Esophagus muscularis mucosa (tissue), 4 donors: ENCODE results near the gene SPIRE2. TPM values are rescaled to one million over a fixed set of nuclear protein-coding genes. Genes with fewer than 3 reads are reported as not detected.

Experiments
- DNase-seq: peaks from one replicate; pipeline ENCODE4 v3.0.0-alpha.2; 2017; ENCODE audit errors: extremely low spot score
- H3K27ac ChIP-seq, 4 donors: fragments of 200-600 bp; sonication (generic); replicated peaks in 1 of 4; 1 replicate in 3 of 4; 2 replicates in 1 of 4; pipeline ENCODE4 v1.5.1; 2016 to 2019; ENCODE audit warnings: mild to moderate bottlenecking in 1 of 4
- H3K27me3 ChIP-seq, 4 donors: fragments of 200-600 bp; sonication (generic); one replicate each; pipeline versions ENCODE4 v1.5.1 to v1.6.0; 2016 to 2019
- H3K36me3 ChIP-seq, 4 donors: fragments of 200-600 bp; sonication (generic); one replicate each; pipeline ENCODE4 v1.5.1; 2016 to 2019
- H3K4me1 ChIP-seq, 4 donors: fragments of 200-600 bp; sonication (generic); one replicate each; pipeline ENCODE4 v1.5.1; 2016 to 2019
- H3K4me3 ChIP-seq, 4 donors: fragments of 200-600 bp; sonication (generic); 1 replicate in 2 of 4; 2 replicates in 2 of 4; pipeline ENCODE4 v1.5.1; 2016 to 2019; ENCODE audit warnings: mild to moderate bottlenecking in 4 of 4, moderate library complexity in 1 of 4
- H3K9me3 ChIP-seq, 4 donors: fragments of 200-600 bp; sonication (generic); 1 replicate in 3 of 4; 2 replicates in 1 of 4; pipeline ENCODE4 v1.5.1; 2016 to 2019
- EP300 ChIP-seq: sonication (generic); formaldehyde crosslinking; IDR thresholded peaks from one replicate; pipeline ENCODE4 v1.6.1; 2017; ENCODE audit warnings: antibody characterized with exemption
- POLR2A ChIP-seq: fragments of 450-650 bp; IDR thresholded peaks from one replicate; pipeline ENCODE4 v1.6.1; 2017; ENCODE audit warnings: antibody characterized with exemption, moderate library complexity, mild to moderate bottlenecking, low read depth
- POLR2AphosphoS5 ChIP-seq, 2 donors: sonication (generic); formaldehyde crosslinking; IDR thresholded peaks; one replicate each; pipeline ENCODE4 v1.6.1; 2017; ENCODE audit warnings: antibody characterized with exemption in 2 of 2
- WGBS: methylation state at CpG from one replicate; pipeline ENCODE4 v1.1.5; 2018; 5-methylcytosine and 5-hydroxymethylcytosine counted together
- intact Hi-C: fragments of 100-400 bp; cut with DNase I; formaldehyde crosslinking; loops from one replicate; pipeline ENCODE4 v1.15.1; 2023
- total RNA-seq, 4 donors: library from RNA; depleted of rRNA; stranded (reverse); fragments of >200 nt; gene quantifications; one replicate each; pipeline versions ENCODE4 v1.1.0 to v1.2.1, GENCODE V29; 2016
- TF ChIP-seq, protein P1 (sequence below), 3 experiments: fragments of 200-600 bp in 2 of 3; fragments of 450-650 bp in 1 of 3; sonication (generic) in 2 of 3; IDR thresholded peaks; one replicate each; pipeline ENCODE4 v1.5.1; 2017 to 2019; ENCODE audit warnings: antibody characterized with exemption in 3 of 3, mild to moderate bottlenecking in 2 of 3, moderate library complexity in 1 of 3

Gene SPIRE2
- total RNA-seq, 4 donors from 2014 or later = 1.8 to 7.2 (median 4.2) TPM

- no peaks in the 10 kb centered on the region for H3K27me3 ChIP-seq
- TF ChIP-seq, protein P1, sequence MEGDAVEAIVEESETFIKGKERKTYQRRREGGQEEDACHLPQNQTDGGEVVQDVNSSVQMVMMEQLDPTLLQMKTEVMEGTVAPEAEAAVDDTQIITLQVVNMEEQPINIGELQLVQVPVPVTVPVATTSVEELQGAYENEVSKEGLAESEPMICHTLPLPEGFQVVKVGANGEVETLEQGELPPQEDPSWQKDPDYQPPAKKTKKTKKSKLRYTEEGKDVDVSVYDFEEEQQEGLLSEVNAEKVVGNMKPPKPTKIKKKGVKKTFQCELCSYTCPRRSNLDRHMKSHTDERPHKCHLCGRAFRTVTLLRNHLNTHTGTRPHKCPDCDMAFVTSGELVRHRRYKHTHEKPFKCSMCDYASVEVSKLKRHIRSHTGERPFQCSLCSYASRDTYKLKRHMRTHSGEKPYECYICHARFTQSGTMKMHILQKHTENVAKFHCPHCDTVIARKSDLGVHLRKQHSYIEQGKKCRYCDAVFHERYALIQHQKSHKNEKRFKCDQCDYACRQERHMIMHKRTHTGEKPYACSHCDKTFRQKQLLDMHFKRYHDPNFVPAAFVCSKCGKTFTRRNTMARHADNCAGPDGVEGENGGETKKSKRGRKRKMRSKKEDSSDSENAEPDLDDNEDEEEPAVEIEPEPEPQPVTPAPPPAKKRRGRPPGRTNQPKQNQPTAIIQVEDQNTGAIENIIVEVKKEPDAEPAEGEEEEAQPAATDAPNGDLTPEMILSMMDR (IDR thresholded peaks at IDR 0.05) = no peak
- TF ChIP-seq POLR2AphosphoS5 (IDR thresholded peaks at IDR 0.05) (no peak), EP300 (no peak), POLR2A (no peak)
- no peaks in the 10 kb centered on the region for H3K9me3 ChIP-seq
- intact Hi-C loops = no loop called here
- H3K4me3 ChIP-seq = no peak overlapping the region
- no peaks in the 10 kb centered on the region for H3K36me3 ChIP-seq
- H3K4me1 ChIP-seq = no peaks in the 10 kb centered on the region
- no peak overlapping the region for H3K27ac ChIP-seq
- no peak for DNase-seq
- WGBS = 80% methylated on average over 7 of the region's 7 CpGs
These were observed 43.9 kb upstream of the SPIRE2 start for GRCh38 chr16:89784406-89784805.

DNA sequence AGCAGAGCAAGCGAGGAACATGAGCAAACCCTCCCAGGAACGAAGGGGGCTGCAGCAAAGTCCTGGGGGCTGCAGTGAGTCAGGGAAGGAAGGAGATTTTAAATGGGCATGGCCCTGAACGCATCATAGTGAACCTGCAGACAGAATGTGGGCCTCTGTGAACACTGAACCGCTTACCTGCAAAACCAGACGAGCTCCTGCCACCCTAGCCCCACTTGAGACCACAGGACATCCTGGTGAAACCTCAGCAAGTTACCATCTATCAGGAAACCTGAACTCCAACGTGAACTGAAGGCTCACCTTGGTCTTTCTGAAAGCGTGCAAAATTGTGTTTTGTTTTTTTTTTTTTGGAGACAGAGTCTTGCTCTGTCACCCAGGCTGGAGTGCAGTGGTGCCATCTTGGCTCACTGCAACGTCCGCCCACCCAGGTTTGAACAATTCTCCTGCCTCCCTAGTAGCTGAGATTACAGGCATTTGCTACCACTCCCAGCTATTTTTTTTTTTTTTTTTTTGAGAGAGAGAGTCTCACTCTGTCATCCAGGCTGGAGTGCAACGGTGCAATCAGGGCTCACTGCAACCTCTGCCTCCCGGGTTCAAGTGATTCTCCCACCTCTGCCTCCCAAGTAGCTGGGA, 42.6 kb upstream of the SPIRE2 start:
- WGBS = 91% methylated on average over 11 of the region's 11 CpGs
- Histone ChIP-seq H3K4me1 (no peaks in the 10 kb centered on the region), H3K27ac (no peak overlapping the region), H3K36me3 (no peaks in the 10 kb centered on the region), H3K9me3 (no peaks in the 10 kb centered on the region), H3K27me3 (no peaks in the 10 kb centered on the region), H3K4me3 (no peak overlapping the region)
- no peak for DNase-seq
- TF ChIP-seq, protein P1 (IDR thresholded peaks at IDR 0.05) = no peak
- TF ChIP-seq POLR2A (no peak), EP300 (no peak), POLR2AphosphoS5 (IDR thresholded peaks at IDR 0.05) (no peak)
- intact Hi-C loops = no loop called here

DNA sequence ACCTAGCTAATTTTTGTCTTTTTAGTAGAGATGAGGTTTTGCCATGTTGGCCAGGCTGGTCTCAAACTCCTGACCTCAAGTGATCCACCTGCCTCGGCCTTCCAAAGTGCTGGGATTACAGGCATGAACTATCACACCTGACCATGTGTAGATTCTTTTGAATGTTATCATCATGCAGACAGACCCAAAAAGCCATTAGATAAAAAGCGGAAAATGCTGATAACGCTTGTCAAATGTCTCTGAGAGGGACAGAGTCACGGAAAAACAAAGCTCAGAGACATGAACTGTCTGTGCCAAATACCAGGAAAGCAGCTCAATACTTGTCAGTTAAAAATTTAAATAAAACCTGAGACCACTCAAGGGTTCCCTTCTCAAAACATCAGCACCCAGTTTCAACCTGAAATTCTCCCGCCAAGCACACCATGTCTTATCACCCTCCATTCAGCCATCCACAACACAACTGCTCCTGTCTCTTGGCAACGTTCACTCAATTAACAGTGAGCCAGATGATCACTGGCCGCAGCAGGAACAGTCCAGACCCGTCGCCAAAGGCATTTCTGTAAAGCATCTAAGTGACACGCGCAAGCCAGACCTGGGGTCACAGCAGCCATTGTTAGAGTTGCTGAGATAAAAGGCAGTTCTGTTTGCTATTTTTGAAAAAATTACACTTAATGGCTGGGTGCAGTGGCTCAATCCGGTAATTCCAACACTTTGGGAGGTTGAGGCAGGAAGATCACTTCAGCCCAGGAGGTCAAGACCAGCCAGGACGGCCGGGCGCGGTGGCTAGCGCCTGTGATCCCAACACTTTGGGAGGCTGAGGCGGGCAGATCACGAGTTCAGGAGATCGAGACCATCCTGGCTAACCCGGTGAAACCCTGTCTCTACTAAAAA, 41.6 kb upstream of the SPIRE2 start:
- no peak for TF ChIP-seq EP300
- TF ChIP-seq POLR2A = no peak
- TF ChIP-seq, protein P1 (IDR thresholded peaks at IDR 0.05) = no peak
- TF ChIP-seq POLR2AphosphoS5 (IDR thresholded peaks at IDR 0.05) = no peak

DNA sequence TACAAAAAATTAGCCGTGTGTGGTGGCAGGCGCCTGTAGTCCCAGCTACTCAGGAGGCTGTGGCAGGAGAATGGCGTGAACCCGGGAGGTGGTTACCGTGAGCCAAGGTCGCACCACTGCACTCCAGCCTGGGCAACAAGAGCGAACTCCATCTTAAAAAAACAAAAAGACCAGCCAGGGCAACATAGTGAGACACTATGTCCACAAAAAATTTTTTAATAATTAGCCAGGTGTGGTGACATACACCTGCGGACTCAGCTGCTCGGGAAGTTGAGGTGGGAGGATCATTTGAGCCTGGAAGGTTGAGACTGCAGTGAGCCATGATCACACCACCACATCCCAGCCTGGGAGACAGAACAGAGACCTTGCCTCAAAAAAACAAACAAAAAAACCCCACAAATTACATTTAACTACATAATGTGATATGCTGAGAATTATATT, 40.9 kb upstream of the SPIRE2 start:
- peaks cover 0 to 3% (median 0%) of the 10 kb centered on the region in 4 donors for H3K36me3 ChIP-seq
- intact Hi-C loops = no loop called here
- WGBS = 98% methylated on average over 9 of the region's 9 CpGs
- H3K27ac ChIP-seq = no peak overlapping the region
- no peak for TF ChIP-seq POLR2AphosphoS5 (IDR thresholded peaks at IDR 0.05)
- TF ChIP-seq POLR2A = no peak
- TF ChIP-seq, protein P1 (IDR thresholded peaks at IDR 0.05) = no peak
- TF ChIP-seq EP300 = no peak
- no peaks in the 10 kb centered on the region for H3K27me3 ChIP-seq
- H3K9me3 ChIP-seq = no peaks in the 10 kb centered on the region
- no peak for DNase-seq
- H3K4me3 ChIP-seq = no peak overlapping the region
- H3K4me1 ChIP-seq = no peaks in the 10 kb centered on the region

More for the DNA sequence above, 41.6 kb upstream of the SPIRE2 start:
- intact Hi-C loops = no loop called here
- Histone ChIP-seq H3K27me3 (no peaks in the 10 kb centered on the region), H3K4me1 (no peaks in the 10 kb centered on the region), H3K4me3 (no peak overlapping the region), H3K9me3 (no peaks in the 10 kb centered on the region), H3K27ac (no peak overlapping the region), H3K36me3 (peaks cover 0 to 3% (median 0%) of the 10 kb centered on the region in 4 donors)
- 92% methylated on average over 21 of the region's 21 CpGs for WGBS
- no peak for DNase-seq
